ENCODE measurements around the gene RBM18. TPM values are rescaled to one million over a fixed set of nuclear protein-coding genes. Genes with fewer than 3 reads are reported as not detected.

Gene RBM18, protein sequence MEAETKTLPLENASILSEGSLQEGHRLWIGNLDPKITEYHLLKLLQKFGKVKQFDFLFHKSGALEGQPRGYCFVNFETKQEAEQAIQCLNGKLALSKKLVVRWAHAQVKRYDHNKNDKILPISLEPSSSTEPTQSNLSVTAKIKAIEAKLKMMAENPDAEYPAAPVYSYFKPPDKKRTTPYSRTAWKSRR
- 10 to 100 TPM; 20.9 to 23.4 TPM for total RNA-seq

GRCh38 chr9:122264360-122265148 is at the start of gene RBM18, which contains the start of gene MRRF:
RBM18 (minus strand) TSS chr9:122264840; CDS start chr9:122261492, 3,348 bp downstream.
MRRF (plus strand) TSS chr9:122264882; CDS start chr9:122270892, 6,010 bp downstream.
- Mint-ChIP-seq H3K27me3 (no peaks in the 10 kb centered on the region), H3K4me3 (peak within 1 kb of the TSS; percentile 99), H3K4me1 (peaks cover 30% of the 10 kb centered on the region), H3K9me3 (no peaks in the 10 kb centered on the region), H3K27ac (peak within 1 kb of the TSS; percentile 99), H3K36me3 (peaks cover 7% of the 10 kb centered on the region)
- POLR2A ChIA-PET: interaction anchor here (0.7 to 2.7 kb wide), 13 partner anchors 13 to 641 kb away, joined by 3 to 15 read pairs (median 3); partner anchors contain the start of genes MORN5, NDUFA8 and RC3H2
- ATAC-seq (ENCODE audit: low read depth): peak; percentile 83
- DNase-seq: peak; percentile 96

- Mint-ChIP-seq H3K36me3 (peaks cover 17% of the 10 kb centered on the region), H3K4me1 (peaks cover 2% of the 10 kb centered on the region), H3K27me3 (no peaks in the 10 kb centered on the region), H3K4me3 (no peak overlapping the region), H3K27ac (no peak overlapping the region), H3K9me3 (no peaks in the 10 kb centered on the region)
- ATAC-seq (ENCODE audit: low read depth) (no peak), DNase-seq (no peak)
- POLR2A ChIA-PET: no interaction called here
Measured at GRCh38 chr9:122314165-122314564, 49.5 kb upstream of the RBM18 start.

GRCh38 chr9:122309861-122310260 is 45.2 kb upstream of the RBM18 start:
- Mint-ChIP-seq H3K4me3 (no peak overlapping the region), H3K4me1 (peaks cover 2% of the 10 kb centered on the region), H3K27me3 (no peaks in the 10 kb centered on the region), H3K27ac (no peak overlapping the region), H3K36me3 (peaks cover 18% of the 10 kb centered on the region), H3K9me3 (no peaks in the 10 kb centered on the region)
- ATAC-seq (ENCODE audit: low read depth) (no peak), DNase-seq (no peak)
- POLR2A ChIA-PET: no interaction called here

DNA sequence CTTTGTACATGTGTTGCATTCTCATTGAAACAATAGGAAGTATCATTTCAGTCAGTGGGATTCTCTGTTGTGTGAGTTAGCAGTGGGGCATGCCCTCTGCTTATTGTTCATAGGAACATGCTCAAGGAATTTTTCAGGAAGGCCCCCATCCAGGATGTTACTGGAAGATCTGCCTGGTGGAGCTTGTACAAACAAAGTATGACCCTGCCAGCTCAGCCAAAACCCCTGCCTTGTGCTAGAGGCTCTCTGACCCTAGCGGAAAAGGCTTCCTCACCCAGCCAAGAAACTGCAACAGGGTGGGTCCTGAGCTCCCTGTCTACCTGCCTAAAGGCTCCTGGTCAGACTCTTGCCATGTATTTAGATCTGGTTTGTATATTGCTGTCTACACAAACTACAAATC is 43.3 kb upstream of the RBM18 start:
- no peaks in the 10 kb centered on the region for H3K27me3 Mint-ChIP-seq
- no peak for ATAC-seq (ENCODE audit: low read depth)
- POLR2A ChIA-PET: no interaction called here

DNA sequence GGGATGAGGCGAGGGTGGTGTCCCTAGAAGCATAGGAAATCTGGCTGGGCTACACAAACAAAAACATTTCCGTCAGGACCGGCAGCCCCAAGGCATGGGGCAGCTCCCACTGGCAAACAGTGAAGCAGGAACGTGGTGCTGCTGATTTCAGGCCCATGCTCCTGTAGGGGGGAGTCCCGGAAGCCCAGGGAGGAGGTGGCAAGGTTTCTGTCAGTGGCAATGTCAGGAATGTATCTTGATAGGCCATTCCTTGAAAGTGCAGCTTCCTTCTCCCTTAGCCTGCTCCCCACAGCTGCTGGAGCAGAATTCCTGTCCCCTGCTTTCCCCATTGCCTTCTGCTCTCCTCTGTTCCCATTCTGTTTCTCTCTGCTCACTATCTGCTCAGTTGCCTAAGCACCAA is 42.4 kb upstream of the RBM18 start:
- H3K4me1 Mint-ChIP-seq: peaks cover 9% of the 10 kb centered on the region

More for the DNA sequence above, 43.3 kb upstream of the RBM18 start:
- H3K9me3 Mint-ChIP-seq: no peaks in the 10 kb centered on the region
- peaks cover 6% of the 10 kb centered on the region for H3K36me3 Mint-ChIP-seq
- H3K4me3 Mint-ChIP-seq: no peak overlapping the region
- H3K4me1 Mint-ChIP-seq: peaks cover 9% of the 10 kb centered on the region
- H3K27ac Mint-ChIP-seq: no peak overlapping the region
- no peak for DNase-seq

GRCh38 chr9:122302237-122303093 is 37.8 kb upstream of the RBM18 start:
- no peaks in the 10 kb centered on the region for H3K9me3 Mint-ChIP-seq
- no peak overlapping the region for H3K27ac Mint-ChIP-seq
- no peak for ATAC-seq (ENCODE audit: low read depth)
- POLR2A ChIA-PET: no interaction called here
- peaks cover 10% of the 10 kb centered on the region for H3K4me1 Mint-ChIP-seq
- no peak for DNase-seq
- peaks cover 12% of the 10 kb centered on the region for H3K36me3 Mint-ChIP-seq
- H3K4me3 Mint-ChIP-seq: no peak overlapping the region
- no peaks in the 10 kb centered on the region for H3K27me3 Mint-ChIP-seq

More for the DNA sequence above, 42.4 kb upstream of the RBM18 start:
- H3K36me3 Mint-ChIP-seq: peaks cover 6% of the 10 kb centered on the region
- DNase-seq (no peak), ATAC-seq (ENCODE audit: low read depth) (no peak)
- H3K4me3 Mint-ChIP-seq: no peak overlapping the region
- no peak overlapping the region for H3K27ac Mint-ChIP-seq
- H3K27me3 Mint-ChIP-seq: no peaks in the 10 kb centered on the region
- POLR2A ChIA-PET: no interaction called here
- H3K9me3 Mint-ChIP-seq: no peaks in the 10 kb centered on the region

DNA sequence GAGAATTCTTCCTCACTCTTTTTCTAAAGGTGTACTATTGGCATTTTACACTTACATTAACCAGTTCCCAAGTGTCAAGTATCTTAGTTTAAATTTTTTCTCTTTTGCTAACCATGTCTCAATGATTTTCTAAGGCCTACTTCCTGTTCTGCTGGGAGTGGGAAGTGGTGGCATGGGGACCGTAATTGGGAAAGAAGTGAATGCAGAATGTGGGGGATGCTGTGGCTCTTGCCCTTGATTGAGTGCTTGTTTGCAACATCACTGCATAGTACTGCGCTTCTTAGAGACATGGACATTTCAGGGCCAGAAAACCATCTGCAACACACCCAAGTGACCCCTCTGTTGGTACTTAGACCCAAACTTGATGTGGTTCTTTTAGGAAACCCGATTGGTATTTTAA is 32.9 kb upstream of the RBM18 start:
- H3K27ac Mint-ChIP-seq: no peak overlapping the region
- H3K27me3 Mint-ChIP-seq: no peaks in the 10 kb centered on the region
- H3K36me3 Mint-ChIP-seq: peaks cover 20% of the 10 kb centered on the region
- no peak for DNase-seq
- no peak overlapping the region for H3K4me3 Mint-ChIP-seq
- POLR2A ChIA-PET: no interaction called here
- H3K9me3 Mint-ChIP-seq: no peaks in the 10 kb centered on the region
- no peak for ATAC-seq (ENCODE audit: low read depth)
- peaks cover 2% of the 10 kb centered on the region for H3K4me1 Mint-ChIP-seq

DNA sequence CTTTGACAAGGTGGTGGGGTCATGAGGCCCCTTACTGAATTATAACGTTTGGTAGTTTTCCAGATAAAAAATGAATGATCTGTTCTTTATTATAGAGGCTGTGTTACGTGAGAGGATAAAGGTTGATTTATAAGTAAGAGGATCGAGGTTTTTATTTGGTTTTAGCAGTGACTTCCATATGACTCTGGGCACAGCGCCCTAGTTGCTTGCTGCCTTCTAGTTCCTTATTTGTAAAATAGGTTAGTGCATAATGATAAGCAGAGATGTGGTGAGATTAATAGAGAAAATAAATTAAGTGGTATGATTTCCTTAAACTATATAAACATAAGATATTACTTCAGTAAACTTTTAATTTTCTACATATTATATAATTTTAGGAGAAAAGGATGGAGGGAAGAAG is 29.9 kb upstream of the RBM18 start:
- Mint-ChIP-seq H3K4me1 (peaks cover 2% of the 10 kb centered on the region), H3K4me3 (no peak overlapping the region), H3K36me3 (peaks cover 17% of the 10 kb centered on the region), H3K9me3 (no peaks in the 10 kb centered on the region), H3K27ac (no peak overlapping the region), H3K27me3 (no peaks in the 10 kb centered on the region)
- POLR2A ChIA-PET: no interaction called here
- no peak for DNase-seq
- ATAC-seq (ENCODE audit: low read depth): no peak

GRCh38 chr9:122291458-122291857 is 26.8 kb upstream of the RBM18 start:
- peaks cover 23% of the 10 kb centered on the region for H3K36me3 Mint-ChIP-seq
- H3K27me3 Mint-ChIP-seq: no peaks in the 10 kb centered on the region
- no peaks in the 10 kb centered on the region for H3K9me3 Mint-ChIP-seq
- no peak overlapping the region for H3K4me3 Mint-ChIP-seq
- ATAC-seq (ENCODE audit: low read depth) (no peak), DNase-seq (no peak)
- POLR2A ChIA-PET: no interaction called here
- H3K27ac Mint-ChIP-seq: no peak overlapping the region
- no peaks in the 10 kb centered on the region for H3K4me1 Mint-ChIP-seq

GRCh38 chr9:122287214-122287720 is 22.6 kb upstream of the RBM18 start:
- Mint-ChIP-seq H3K36me3 (peaks cover 17% of the 10 kb centered on the region), H3K9me3 (no peaks in the 10 kb centered on the region), H3K27ac (no peak overlapping the region), H3K4me3 (no peak overlapping the region), H3K27me3 (no peaks in the 10 kb centered on the region), H3K4me1 (no peaks in the 10 kb centered on the region)
- POLR2A ChIA-PET: interaction anchor here (0.6 kb wide), 1 partner anchor 176 kb away, joined by 3 read pairs; no protein-coding TSS in a partner anchor
- ATAC-seq (ENCODE audit: low read depth) (no peak), DNase-seq (no peak)

DNA sequence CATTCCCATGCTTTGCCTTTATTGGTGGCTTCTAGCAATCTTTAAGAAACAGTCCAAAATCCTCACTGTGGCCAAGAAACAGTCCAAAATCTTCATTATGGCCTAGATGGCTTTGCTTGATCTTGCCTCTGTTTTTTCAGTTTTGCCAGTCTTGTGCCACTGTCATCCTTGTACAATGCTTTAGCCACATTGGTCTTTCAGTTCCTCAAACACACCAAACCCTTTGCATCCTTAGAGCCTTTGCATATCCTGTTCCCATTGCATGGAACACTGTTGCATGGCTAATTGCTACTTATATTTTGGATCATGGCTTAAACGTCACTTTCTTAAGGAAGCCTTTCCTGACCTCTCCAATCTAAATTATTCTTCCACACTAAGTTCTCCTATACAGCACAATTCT is 22.1 kb upstream of the RBM18 start:
- Mint-ChIP-seq H3K9me3 (no peaks in the 10 kb centered on the region), H3K4me3 (no peak overlapping the region), H3K27ac (no peak overlapping the region), H3K36me3 (peaks cover 15% of the 10 kb centered on the region), H3K27me3 (no peaks in the 10 kb centered on the region), H3K4me1 (no peaks in the 10 kb centered on the region)
- POLR2A ChIA-PET: no interaction called here
- ATAC-seq (ENCODE audit: low read depth): no peak
- DNase-seq: no peak

GRCh38 chr9:122281368-122281767 is 16.7 kb upstream of the RBM18 start:
- POLR2A ChIA-PET: no interaction called here
- Mint-ChIP-seq H3K27ac (no peak overlapping the region), H3K27me3 (no peaks in the 10 kb centered on the region), H3K4me1 (no peaks in the 10 kb centered on the region), H3K4me3 (no peak overlapping the region), H3K36me3 (peaks cover 20% of the 10 kb centered on the region), H3K9me3 (peaks cover 1% of the 10 kb centered on the region)
- DNase-seq (no peak), ATAC-seq (ENCODE audit: low read depth) (no peak)

DNA sequence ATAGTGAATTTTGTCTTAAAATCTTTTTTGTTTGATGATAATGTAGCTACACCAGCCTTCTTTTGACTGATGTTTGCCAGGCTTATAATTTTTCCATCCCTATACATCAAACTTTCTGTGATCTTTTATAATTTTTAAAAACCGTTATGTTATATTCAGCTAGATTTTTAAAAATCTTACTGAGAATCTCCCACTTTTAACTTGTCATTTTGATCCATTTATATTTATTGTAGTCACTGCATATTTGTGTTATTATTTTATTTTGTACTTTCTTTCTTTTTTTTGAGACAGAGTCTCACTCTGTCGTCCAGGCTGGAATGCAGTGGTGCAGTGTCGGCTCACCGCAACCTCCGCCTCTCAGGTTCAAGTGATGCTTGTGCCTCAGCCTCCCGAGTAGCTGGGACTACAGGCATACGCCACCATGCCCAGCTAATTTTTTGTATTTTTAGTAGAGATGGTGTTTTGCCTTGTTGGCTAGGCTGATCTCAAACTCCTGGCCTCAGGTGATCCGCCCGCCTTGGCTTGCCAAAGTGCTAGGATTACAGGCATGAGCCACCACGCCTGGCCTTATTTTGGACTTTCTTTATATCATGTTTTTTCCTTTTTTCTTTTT is 12.8 kb upstream of the RBM18 start:
- no peak for ATAC-seq (ENCODE audit: low read depth)
- no peak for DNase-seq
- Mint-ChIP-seq H3K36me3 (peaks cover 45% of the 10 kb centered on the region), H3K4me1 (no peaks in the 10 kb centered on the region), H3K4me3 (no peak overlapping the region), H3K27me3 (no peaks in the 10 kb centered on the region), H3K9me3 (peaks cover 1% of the 10 kb centered on the region), H3K27ac (no peak overlapping the region)
- POLR2A ChIA-PET: interaction anchor here (0.9 kb wide), 1 partner anchor 13 kb away, joined by 3 read pairs; the partner anchor contains the start of genes MRRF and RBM18

Measured in activated naive CD8-positive, alpha-beta T cell treated with anti-CD3 and anti-CD28 coated beads, Interleukin-2, amount 10 ng/mL, durations not matched to agents 7 days and 5 days (primary cell).